ENCODE measurements around the gene GLA.

- TF ChIP-seq POLR2A (IDR thresholded peaks at IDR 0.05) (no peak), CTCF (IDR thresholded peaks at IDR 0.05) (no peak)
Observed at GRCh38 chrX:101417190-101417589, 9.5 kb upstream of the GLA start.
